Ishikawa (cell line): ENCODE results near the gene MEGF6.

Source experiments
- EP300 ChIP-seq: IDR thresholded peaks from 2 replicates; pipeline ENCODE4 v1.6.1; 2012; ENCODE audit warnings: borderline replicate concordance
- FOXM1 ChIP-seq: IDR thresholded peaks from 2 replicates; pipeline ENCODE4 v1.6.1; 2012; ENCODE audit warnings: low read depth, borderline replicate concordance
- MAX ChIP-seq: IDR thresholded peaks from 2 replicates; pipeline ENCODE4 v1.6.1; 2012
- NFIC ChIP-seq: IDR thresholded peaks from 2 replicates; pipeline ENCODE4 v1.6.1; 2012
- RAD21 ChIP-seq: IDR thresholded peaks from 2 replicates; pipeline ENCODE4 v1.6.1; 2012; ENCODE audit warnings: low read depth
- REST ChIP-seq: IDR thresholded peaks from 2 replicates; pipeline ENCODE4 v1.6.1; 2012; ENCODE audit warnings: low read depth, mild to moderate bottlenecking
- TEAD4 ChIP-seq: IDR thresholded peaks from 2 replicates; pipeline ENCODE4 v1.6.1; 2012
- USF1 ChIP-seq: IDR thresholded peaks from 2 replicates; pipeline ENCODE4 v1.6.1; 2012
- YY1 ChIP-seq: IDR thresholded peaks from 2 replicates; pipeline ENCODE4 v1.6.1; 2012; ENCODE audit warnings: low read depth
- ZBTB7A ChIP-seq: IDR thresholded peaks from 2 replicates; pipeline ENCODE4 v1.6.1; 2012; ENCODE audit warnings: low read depth

GRCh38 chr1:3640121-3640837 lies 29.0 kb upstream of the MEGF6 start:
- TF ChIP-seq NFIC: no peak
- TF ChIP-seq USF1: no peak
- TF ChIP-seq YY1: no peak
- no peak for TF ChIP-seq REST
- TF ChIP-seq FOXM1: no peak
- no peak for TF ChIP-seq RAD21
- no peak for TF ChIP-seq ZBTB7A
- no peak for TF ChIP-seq TEAD4
- TF ChIP-seq MAX: no peak
- no peak for TF ChIP-seq EP300
